Ectodermal cell (in vitro differentiated cells): ENCODE data around the gene ESR2.

Experiments
- H3K27ac ChIP-seq: 2 replicates; pipeline ENCODE4 v1.7.0; 2013; ENCODE audit warnings: mild to moderate bottlenecking, low read depth, low read length; ENCODE audit not compliant: insufficient read depth, poor library complexity, severe bottlenecking
- H3K27me3 ChIP-seq: 2 replicates; pipeline ENCODE4 v1.7.0; 2013; ENCODE audit warnings: mild to moderate bottlenecking, low read length; ENCODE audit not compliant: insufficient read depth, control insufficient read depth, poor library complexity, severe bottlenecking
- H3K36me3 ChIP-seq: one replicate; pipeline ENCODE4 v1.7.0; 2013; ENCODE audit warnings: low read length; ENCODE audit not compliant: control insufficient read depth, insufficient read depth
- H3K4me1 ChIP-seq: one replicate; pipeline ENCODE4 v1.7.0; 2013; ENCODE audit warnings: low read length; ENCODE audit not compliant: control insufficient read depth, insufficient read depth
- H3K4me3 ChIP-seq: 2 replicates; pipeline ENCODE4 v1.7.0; 2013; ENCODE audit warnings: low read depth, low read length, control low read depth; ENCODE audit not compliant: insufficient read depth
- H3K9me3 ChIP-seq: 2 replicates; pipeline ENCODE4 v1.7.0; 2013; ENCODE audit warnings: mild to moderate bottlenecking, low read length, moderate library complexity; ENCODE audit not compliant: control insufficient read depth
- WGBS, 2 experiments: methylation state at CpG; one replicate each; pipeline ENCODE4 v1.1.7; 2013; ENCODE audit warnings: missing lambda C conversion rate in 2 of 2; 5-methylcytosine and 5-hydroxymethylcytosine counted together

The ESR2 gene

GRCh38 chr14:64159588-64159987, 134.6 kb downstream of the ESR2 start:
- peaks cover 17% of the 10 kb centered on the region for H3K36me3 ChIP-seq
- H3K4me3 ChIP-seq = no peak overlapping the region
- no peak overlapping the region for H3K27ac ChIP-seq
- 93 to 97% methylated on average over 3 of the region's 3 CpGs for WGBS, 2 experiments
- H3K9me3 ChIP-seq = no peaks in the 10 kb centered on the region
- no peaks in the 10 kb centered on the region for H3K27me3 ChIP-seq
- no peaks in the 10 kb centered on the region for H3K4me1 ChIP-seq

- Histone ChIP-seq H3K4me3 (no peak overlapping the region), H3K36me3 (peaks cover 18% of the 10 kb centered on the region), H3K4me1 (no peaks in the 10 kb centered on the region), H3K27ac (no peak overlapping the region), H3K27me3 (no peaks in the 10 kb centered on the region), H3K9me3 (no peaks in the 10 kb centered on the region)
- WGBS, 2 experiments = 95 to 96% methylated on average over 2 of the region's 2 CpGs
Observed at GRCh38 chr14:64158608-64159007, 135.6 kb downstream of the ESR2 start.

- WGBS, 2 experiments = 83 to 91% methylated on average over 8 of the region's 8 CpGs
- Histone ChIP-seq H3K9me3 (no peaks in the 10 kb centered on the region), H3K4me3 (no peak overlapping the region), H3K4me1 (no peaks in the 10 kb centered on the region), H3K27me3 (no peaks in the 10 kb centered on the region), H3K36me3 (peaks cover 21% of the 10 kb centered on the region), H3K27ac (no peak overlapping the region)
Observed at GRCh38 chr14:64149921-64150320, 144.2 kb downstream of the ESR2 start.

GRCh38 chr14:64147126-64147790, 146.9 kb downstream of the ESR2 start:
- Histone ChIP-seq H3K27ac (no peak overlapping the region), H3K4me1 (no peaks in the 10 kb centered on the region), H3K36me3 (peaks cover 30% of the 10 kb centered on the region), H3K27me3 (no peaks in the 10 kb centered on the region), H3K4me3 (no peak overlapping the region), H3K9me3 (no peaks in the 10 kb centered on the region)
- WGBS, 2 experiments = 96% methylated on average over 6 to 7 of the region's 7 CpGs

GRCh38 chr14:64137657-64138290, 156.4 kb downstream of the ESR2 start:
- no peaks in the 10 kb centered on the region for H3K27me3 ChIP-seq
- H3K36me3 ChIP-seq = peaks cover 24% of the 10 kb centered on the region
- H3K9me3 ChIP-seq = no peaks in the 10 kb centered on the region

GRCh38 chr14:64126548-64126947, 167.6 kb downstream of the ESR2 start:
- H3K36me3 ChIP-seq = peaks cover 53% of the 10 kb centered on the region
- no peak overlapping the region for H3K27ac ChIP-seq
- no peaks in the 10 kb centered on the region for H3K27me3 ChIP-seq
- H3K4me1 ChIP-seq = no peaks in the 10 kb centered on the region
- no peak overlapping the region for H3K4me3 ChIP-seq
- 95 to 96% methylated on average over 6 of the region's 6 CpGs for WGBS, 2 experiments
- no peaks in the 10 kb centered on the region for H3K9me3 ChIP-seq

More at GRCh38 chr14:64137657-64138290, 156.4 kb downstream of the ESR2 start:
- H3K27ac ChIP-seq = no peak overlapping the region
- H3K4me3 ChIP-seq = no peak overlapping the region
- H3K4me1 ChIP-seq = no peaks in the 10 kb centered on the region
- 91 to 92% methylated on average over 9 of the region's 9 CpGs for WGBS, 2 experiments

GRCh38 chr14:64125270-64125669, 168.9 kb downstream of the ESR2 start:
- Histone ChIP-seq H3K27me3 (no peaks in the 10 kb centered on the region), H3K4me3 (no peak overlapping the region), H3K36me3 (peaks cover 50% of the 10 kb centered on the region), H3K27ac (no peak overlapping the region), H3K4me1 (no peaks in the 10 kb centered on the region), H3K9me3 (no peaks in the 10 kb centered on the region)
- 92% methylated on average over 2 of the region's 2 CpGs for WGBS, 2 experiments

GRCh38 chr14:64123241-64123822, 170.8 kb downstream of the ESR2 start:
- Histone ChIP-seq H3K4me3 (no peak overlapping the region), H3K4me1 (no peaks in the 10 kb centered on the region), H3K27ac (no peak overlapping the region), H3K36me3 (peaks cover 41% of the 10 kb centered on the region), H3K9me3 (no peaks in the 10 kb centered on the region), H3K27me3 (no peaks in the 10 kb centered on the region)
- WGBS, 2 experiments = 93 to 96% methylated on average over 5 of the region's 5 CpGs

GRCh38 chr14:64119980-64120379, 174.2 kb downstream of the ESR2 start:
- H3K4me1 ChIP-seq = no peaks in the 10 kb centered on the region
- peaks cover 14% of the 10 kb centered on the region for H3K36me3 ChIP-seq
- H3K27ac ChIP-seq = no peak overlapping the region
- H3K27me3 ChIP-seq = no peaks in the 10 kb centered on the region
- no peak overlapping the region for H3K4me3 ChIP-seq
- no peaks in the 10 kb centered on the region for H3K9me3 ChIP-seq

GRCh38 chr14:64119500-64119899, 174.7 kb downstream of the ESR2 start:
- no peaks in the 10 kb centered on the region for H3K4me1 ChIP-seq
- no peak overlapping the region for H3K27ac ChIP-seq
- H3K36me3 ChIP-seq = peaks cover 15% of the 10 kb centered on the region
- H3K9me3 ChIP-seq = no peaks in the 10 kb centered on the region
- WGBS, 2 experiments = 97 to 100% methylated on average over 2 of the region's 2 CpGs
- no peaks in the 10 kb centered on the region for H3K27me3 ChIP-seq
- no peak overlapping the region for H3K4me3 ChIP-seq
